Kidney (tissue), 14 donors: ENCODE results near the gene PLEKHD1. TPM values are rescaled to one million over a fixed set of nuclear protein-coding genes. Genes with fewer than 3 reads are reported as not detected.

ENCODE experiments used
- DNase-seq, 5 donors: peaks; one replicate each; pipeline ENCODE4 v3.0.0-alpha.2; 2013 to 2020
- FAIRE-seq: peaks from 2 replicates; lab custom pipeline; 2012; peaks lifted over from hg19 to GRCh38; lab: Jason Lieb, UNC
- H3K27ac ChIP-seq, 2 donors: one replicate each; pipeline ENCODE4 v1.7.0; 2013; ENCODE audit warnings: low read depth in 2 of 2, low read length in 2 of 2, inconsistent platforms in 1 of 2
- H3K27me3 ChIP-seq: one replicate; pipeline ENCODE4 v1.7.1; 2013; ENCODE audit warnings: low read length, inconsistent platforms; ENCODE audit not compliant: control insufficient read depth, insufficient read depth
- H3K36me3 ChIP-seq, 3 donors: one replicate each; pipeline versions ENCODE4 v1.7.0 to v1.7.1; 2013; ENCODE audit warnings: low read length in 3 of 3, control low read depth in 1 of 3, inconsistent platforms in 1 of 3; ENCODE audit not compliant: insufficient read depth in 3 of 3, control insufficient read depth in 2 of 3
- H3K4me1 ChIP-seq, 3 donors: one replicate each; pipeline versions ENCODE4 v1.7.0 to v1.7.1; 2013; ENCODE audit warnings: low read length in 3 of 3, inconsistent platforms in 1 of 3, low read depth in 1 of 3; ENCODE audit not compliant: control insufficient read depth in 2 of 3, insufficient read depth in 2 of 3
- H3K4me3 ChIP-seq, 3 donors: one replicate each; pipeline versions ENCODE4 v1.7.0 to v1.8.1; 2013; ENCODE audit warnings: low read length in 3 of 3, control low read depth in 1 of 3, inconsistent platforms in 1 of 3
- H3K9ac ChIP-seq, 3 donors: one replicate each; pipeline versions ENCODE4 v1.7.0 to v1.7.1; 2013; ENCODE audit warnings: low read length in 3 of 3, control low read depth in 1 of 3, inconsistent platforms in 1 of 3
- H3K9me3 ChIP-seq, 3 donors: one replicate each; pipeline versions ENCODE4 v1.7.0 to v1.7.1; 2013; ENCODE audit warnings: low read length in 3 of 3, control low read depth in 1 of 3, inconsistent platforms in 1 of 3; ENCODE audit not compliant: control insufficient read depth in 2 of 3, insufficient read depth in 1 of 3
- intact Hi-C: fragments of 100-400 bp; cut with DNase I; formaldehyde crosslinking; loops from one replicate; pipeline ENCODE4 v1.11.1; 2022
- polyA plus RNA-seq: library from polyadenylated mRNA; stranded (reverse); fragments of 350-450 nt; fragmentation: Illumina TruSeq; extraction: RNeasy Lipid Tissue Mini Kit (QIAGEN cat#74804); gene quantifications from one replicate; pipeline ENCODE4 v1.2.3, GENCODE V29; 2014; ENCODE audit warnings: low read depth, low replicate concordance; ENCODE audit not compliant: insufficient read depth
- total RNA-seq: library from RNA; stranded (reverse); fragmentation: NEBNext Ultra II Directional; extraction: Animal tissue kit (Norgen Biotek cat#: 25700); gene quantifications from one replicate; pipeline ENCODE4 v1.2.1, GENCODE V29; 2021
- TF ChIP-seq, protein P1 (sequence below): IDR thresholded peaks from 3 replicates; pipeline ENCODE4 v1.5.1; 2012; ENCODE audit warnings: mild to moderate bottlenecking, moderate library complexity, borderline replicate concordance; ENCODE audit not compliant: insufficient read depth; ENCODE audit errors: extremely low read depth
- donor health status: control.
- donor health status: control.
- donor health status: control.
- donor health status: control.
- donor health status: control.
- donor health status: DM: yes; HTN: yes; CAD: no.
- donor health status: Normal renal cell carcinoma (clear cell type).

Gene PLEKHD1
- total and polyA plus RNA-seq, 2 donors from 2014 or later: 0.25 to 3.4 TPM

DNA sequence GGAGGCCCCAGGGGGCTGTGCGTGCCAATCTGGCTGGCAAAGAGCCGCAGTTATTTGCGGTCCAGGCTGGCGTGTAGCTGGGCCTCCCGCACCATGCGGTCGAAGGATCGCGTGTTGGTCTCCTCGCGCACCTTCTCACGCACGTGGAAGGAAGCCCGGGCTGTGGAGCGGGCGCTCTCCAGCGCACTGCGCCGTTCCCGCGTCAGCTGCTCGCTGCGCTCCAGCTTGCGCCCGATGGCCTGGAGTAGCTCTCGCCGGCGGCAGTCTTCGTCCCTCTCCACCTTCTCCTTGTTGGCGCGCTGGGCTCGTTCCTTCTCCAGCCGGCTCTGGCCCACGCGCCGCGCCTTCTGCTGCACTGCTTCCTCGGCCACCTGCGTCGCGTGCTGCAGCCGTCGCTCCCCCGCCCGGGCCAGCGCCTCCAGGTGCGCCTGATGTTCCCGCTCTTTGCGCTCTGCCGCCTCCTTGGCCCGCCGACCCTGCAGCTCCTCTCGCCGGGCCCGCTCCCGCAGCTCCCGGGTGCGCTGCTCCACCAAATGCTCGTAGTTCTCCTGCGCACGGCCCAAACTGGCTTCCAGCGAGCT, 87.0 kb downstream of the PLEKHD1 start:
- no peak overlapping the region for H3K9ac ChIP-seq
- TF ChIP-seq, protein P1, sequence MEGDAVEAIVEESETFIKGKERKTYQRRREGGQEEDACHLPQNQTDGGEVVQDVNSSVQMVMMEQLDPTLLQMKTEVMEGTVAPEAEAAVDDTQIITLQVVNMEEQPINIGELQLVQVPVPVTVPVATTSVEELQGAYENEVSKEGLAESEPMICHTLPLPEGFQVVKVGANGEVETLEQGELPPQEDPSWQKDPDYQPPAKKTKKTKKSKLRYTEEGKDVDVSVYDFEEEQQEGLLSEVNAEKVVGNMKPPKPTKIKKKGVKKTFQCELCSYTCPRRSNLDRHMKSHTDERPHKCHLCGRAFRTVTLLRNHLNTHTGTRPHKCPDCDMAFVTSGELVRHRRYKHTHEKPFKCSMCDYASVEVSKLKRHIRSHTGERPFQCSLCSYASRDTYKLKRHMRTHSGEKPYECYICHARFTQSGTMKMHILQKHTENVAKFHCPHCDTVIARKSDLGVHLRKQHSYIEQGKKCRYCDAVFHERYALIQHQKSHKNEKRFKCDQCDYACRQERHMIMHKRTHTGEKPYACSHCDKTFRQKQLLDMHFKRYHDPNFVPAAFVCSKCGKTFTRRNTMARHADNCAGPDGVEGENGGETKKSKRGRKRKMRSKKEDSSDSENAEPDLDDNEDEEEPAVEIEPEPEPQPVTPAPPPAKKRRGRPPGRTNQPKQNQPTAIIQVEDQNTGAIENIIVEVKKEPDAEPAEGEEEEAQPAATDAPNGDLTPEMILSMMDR: no peak
- DNase-seq: peak in 1 of 5 donors; percentile 60

GRCh38 chr14:69572030-69572840, 87.7 kb downstream of the PLEKHD1 start:
- DNase-seq: peak in 4 of 5 donors; percentile 77 to 82 (median 78)
- Histone ChIP-seq H3K4me1 (peaks cover 0 to 21% (median 0%) of the 10 kb centered on the region in 3 donors), H3K9me3 (no peaks in the 10 kb centered on the region), H3K27ac (no peak overlapping the region), H3K9ac (no peak overlapping the region), H3K36me3 (no peaks in the 10 kb centered on the region), H3K27me3 (peaks cover 31% of the 10 kb centered on the region), H3K4me3 (peak overlapping the region in 1 of 3 donors; percentile 32)
- TF ChIP-seq, protein P1: no peak
- no peak for FAIRE-seq
- intact Hi-C loops: no loop called here

More for the DNA sequence above, 87.0 kb downstream of the PLEKHD1 start:
- intact Hi-C loops: no loop called here
- FAIRE-seq: no peak
- no peaks in the 10 kb centered on the region for H3K9me3 ChIP-seq
- H3K4me3 ChIP-seq: peak overlapping the region in 1 of 3 donors; percentile 32
- no peak overlapping the region for H3K27ac ChIP-seq
- H3K27me3 ChIP-seq: peaks cover 31% of the 10 kb centered on the region
- H3K4me1 ChIP-seq: peaks cover 0 to 21% (median 0%) of the 10 kb centered on the region in 3 donors
- no peaks in the 10 kb centered on the region for H3K36me3 ChIP-seq

- peaks cover 28% of the 10 kb centered on the region for H3K27me3 ChIP-seq
- peaks cover 0 to 21% (median 0%) of the 10 kb centered on the region in 3 donors for H3K4me1 ChIP-seq
- no peaks in the 10 kb centered on the region for H3K36me3 ChIP-seq
- FAIRE-seq: no peak
- H3K4me3 ChIP-seq: no peak overlapping the region
- H3K27ac ChIP-seq: no peak overlapping the region
- peak in 1 of 5 donors; percentile 29 for DNase-seq
- H3K9ac ChIP-seq: no peak overlapping the region
- intact Hi-C loops: no loop called here
- TF ChIP-seq, protein P1: no peak
- H3K9me3 ChIP-seq: no peaks in the 10 kb centered on the region
These were observed 88.3 kb downstream of the PLEKHD1 start for GRCh38 chr14:69572841-69573135.
